HEK293 (cell line): ENCODE measurements around the gene LRP10.
A peak's percentile ranks its signal among the peaks of the same experiment; 100 is the strongest.

Source experiments
- AEBP2 ChIP-seq: fragments of 450-650 bp; formaldehyde crosslinking; IDR thresholded peaks from 2 replicates; pipeline ENCODE4 v1.5.1; 2016; ENCODE audit warnings: missing biosample characterization, missing genetic modification characterization, borderline replicate concordance
- HOXA7 ChIP-seq: sonication (generic); formaldehyde crosslinking; IDR thresholded peaks from 2 replicates; pipeline ENCODE4 v1.8.1; 2022; ENCODE audit warnings: missing genetic modification reagents, borderline replicate concordance
- IKZF3 ChIP-seq: fragments of 450-650 bp; IDR thresholded peaks from 2 replicates; pipeline ENCODE4 v1.5.0; 2018; ENCODE audit warnings: missing biosample characterization, mild to moderate bottlenecking, missing genetic modification characterization, moderate library complexity
- INSM2 ChIP-seq: fragments of 450-650 bp; formaldehyde crosslinking; IDR thresholded peaks from 2 replicates; pipeline ENCODE4 v1.5.1; 2016; ENCODE audit warnings: missing biosample characterization, missing genetic modification characterization
- KLF7 ChIP-seq: fragments of 450-650 bp; formaldehyde crosslinking; IDR thresholded peaks from 2 replicates; pipeline ENCODE4 v1.5.1; 2016; ENCODE audit warnings: missing biosample characterization, missing genetic modification characterization, borderline replicate concordance
- SCRT1 ChIP-seq: fragments of 450-650 bp; formaldehyde crosslinking; IDR thresholded peaks from 2 replicates; pipeline ENCODE4 v1.5.1; 2016; ENCODE audit warnings: missing biosample characterization, missing genetic modification characterization, borderline replicate concordance
- ZBTB6 ChIP-seq: fragments of 450-650 bp; formaldehyde crosslinking; IDR thresholded peaks from 2 replicates; pipeline ENCODE4 v1.5.1; 2017; ENCODE audit warnings: missing biosample characterization, missing genetic modification characterization
- ZFP37 ChIP-seq: fragments of 450-650 bp; formaldehyde crosslinking; IDR thresholded peaks from 2 replicates; pipeline ENCODE4 v1.5.1; 2016; ENCODE audit warnings: missing biosample characterization, missing genetic modification characterization
- ZNF138 ChIP-seq: fragments of 450-650 bp; formaldehyde crosslinking; IDR thresholded peaks from 2 replicates; pipeline ENCODE4 v1.5.1; 2016; ENCODE audit warnings: missing biosample characterization, missing genetic modification characterization, borderline replicate concordance
- ZNF148 ChIP-seq: fragments of 450-650 bp; formaldehyde crosslinking; IDR thresholded peaks from 2 replicates; pipeline ENCODE4 v1.5.0; 2017; ENCODE audit warnings: missing biosample characterization, missing genetic modification characterization, borderline replicate concordance
- ZNF169 ChIP-seq: fragments of 450-650 bp; formaldehyde crosslinking; IDR thresholded peaks from 2 replicates; pipeline ENCODE4 v1.5.1; 2016; ENCODE audit warnings: missing biosample characterization, missing genetic modification characterization
- ZNF19 ChIP-seq: fragments of 450-650 bp; formaldehyde crosslinking; IDR thresholded peaks from 2 replicates; pipeline ENCODE4; 2016; ENCODE audit warnings: missing biosample characterization, missing genetic modification characterization, low read depth
- ZNF211 ChIP-seq: fragments of 450-650 bp; formaldehyde crosslinking; IDR thresholded peaks from 2 replicates; pipeline ENCODE4 v1.5.1; 2016; ENCODE audit warnings: low read depth, missing biosample characterization, missing genetic modification characterization
- ZNF23 ChIP-seq: fragments of 450-650 bp; formaldehyde crosslinking; IDR thresholded peaks from 2 replicates; pipeline ENCODE4 v1.5.1; 2016; ENCODE audit warnings: missing biosample characterization, missing genetic modification characterization, borderline replicate concordance
- ZNF324 ChIP-seq: fragments of 450-650 bp; formaldehyde crosslinking; IDR thresholded peaks from 2 replicates; pipeline ENCODE4 v1.5.1; 2016; ENCODE audit warnings: missing biosample characterization, missing genetic modification characterization
- ZNF341 ChIP-seq: fragments of 450-650 bp; formaldehyde crosslinking; IDR thresholded peaks from 2 replicates; pipeline ENCODE4; 2016; ENCODE audit warnings: low read depth, missing biosample characterization, missing genetic modification characterization
- ZNF362 ChIP-seq: fragments of 450-650 bp; formaldehyde crosslinking; IDR thresholded peaks from 2 replicates; pipeline ENCODE4 v1.5.1; 2016; ENCODE audit warnings: missing biosample characterization, missing genetic modification characterization
- ZNF391 ChIP-seq: fragments of 450-650 bp; formaldehyde crosslinking; IDR thresholded peaks from 2 replicates; pipeline ENCODE4 v1.5.1; 2016; ENCODE audit warnings: low read depth, missing biosample characterization, missing genetic modification characterization, borderline replicate concordance
- ZNF423 ChIP-seq: fragments of 450-650 bp; formaldehyde crosslinking; IDR thresholded peaks from 2 replicates; pipeline ENCODE4 v1.5.1; 2016; ENCODE audit warnings: missing biosample characterization, missing genetic modification characterization
- ZNF449 ChIP-seq: fragments of 450-650 bp; formaldehyde crosslinking; IDR thresholded peaks from 2 replicates; pipeline ENCODE4 v1.5.1; 2017; ENCODE audit warnings: missing biosample characterization, mild to moderate bottlenecking, missing genetic modification characterization, moderate library complexity
- ZNF558 ChIP-seq: fragments of 450-650 bp; formaldehyde crosslinking; IDR thresholded peaks from 2 replicates; pipeline ENCODE4 v1.5.1; 2016; ENCODE audit warnings: missing biosample characterization, missing genetic modification characterization
- ZNF629 ChIP-seq: fragments of 450-650 bp; formaldehyde crosslinking; IDR thresholded peaks from 2 replicates; pipeline ENCODE4 v1.5.1; 2017; ENCODE audit warnings: missing biosample characterization, missing genetic modification characterization
- ZNF658 ChIP-seq: fragments of 450-650 bp; formaldehyde crosslinking; IDR thresholded peaks from 2 replicates; pipeline ENCODE4; 2016; ENCODE audit warnings: missing biosample characterization, missing genetic modification characterization
- ZNF664 ChIP-seq: fragments of 450-650 bp; formaldehyde crosslinking; IDR thresholded peaks from 2 replicates; pipeline ENCODE4 v1.5.1; 2016; ENCODE audit warnings: missing biosample characterization, missing genetic modification characterization
- ZNF677 ChIP-seq: fragments of 450-650 bp; IDR thresholded peaks from 2 replicates; pipeline ENCODE4 v1.5.0; 2018; ENCODE audit warnings: missing biosample characterization, mild to moderate bottlenecking, missing genetic modification characterization, moderate library complexity
- ZNF747 ChIP-seq: fragments of 450-650 bp; formaldehyde crosslinking; IDR thresholded peaks from 2 replicates; pipeline ENCODE4 v1.5.1; 2016; ENCODE audit warnings: missing biosample characterization, missing genetic modification characterization
- ZNF777 ChIP-seq: fragments of 450-650 bp; formaldehyde crosslinking; IDR thresholded peaks from 2 replicates; pipeline ENCODE4 v1.5.1; 2017; ENCODE audit warnings: missing biosample characterization, missing genetic modification characterization, borderline replicate concordance
- ZNF785 ChIP-seq: fragments of 450-650 bp; formaldehyde crosslinking; IDR thresholded peaks from 2 replicates; pipeline ENCODE4 v1.5.1; 2016; ENCODE audit warnings: missing biosample characterization, missing genetic modification characterization
- ZSCAN16 ChIP-seq: fragments of 450-650 bp; formaldehyde crosslinking; IDR thresholded peaks from 2 replicates; pipeline ENCODE4 v1.5.1; 2016; ENCODE audit warnings: missing biosample characterization, missing genetic modification characterization
- ZXDB ChIP-seq: fragments of 450-650 bp; formaldehyde crosslinking; IDR thresholded peaks from 2 replicates; pipeline ENCODE4 v1.5.1; 2016; ENCODE audit warnings: missing biosample characterization, missing genetic modification characterization

The LRP10 gene

GRCh38 chr14:22871224-22872032 lies at the start of gene LRP10 (continued):
- no peak for TF ChIP-seq ZNF777
- no peak for TF ChIP-seq ZNF558 (tag by site-specific recombination)
- TF ChIP-seq ZNF23 (tag by site-specific recombination), result no peak
- TF ChIP-seq ZNF785, result no peak
- no peak for TF ChIP-seq AEBP2
- TF ChIP-seq ZNF19, result no peak
- TF ChIP-seq ZNF138 (tag by site-specific recombination), result no peak
- peak; percentile 84 for TF ChIP-seq ZNF629 (tag by site-specific recombination)
- peak; percentile 79; the same call in 1 of the 2 replicates for TF ChIP-seq ZXDB
- TF ChIP-seq ZNF148, result no peak
- TF ChIP-seq IKZF3 (tag by site-specific recombination), result 0 out of 2 replicates have a peak, but pooled peaks have one; percentile 46
- no peak for TF ChIP-seq ZNF391 (tag by site-specific recombination)
- peak; percentile 11; the same call in 1 of the 2 replicates for TF ChIP-seq INSM2
- TF ChIP-seq ZNF169, result no peak
- TF ChIP-seq ZNF747 (tag by site-specific recombination), result no peak
- TF ChIP-seq ZNF423 (tag by site-specific recombination), result no peak; the same call in 1 of the 2 replicates
- no peak for TF ChIP-seq ZBTB6 (tag by site-specific recombination)
- TF ChIP-seq ZFP37 (tag by site-specific recombination), result no peak
- no peak for TF ChIP-seq ZNF677 (tag by site-specific recombination)
- no peak for TF ChIP-seq ZNF658
- TF ChIP-seq SCRT1 (tag by site-specific recombination), result no peak
- no peak for TF ChIP-seq ZNF362
- TF ChIP-seq ZNF664 (tag by site-specific recombination), result no peak
- 0 out of 2 replicates have a peak, but pooled peaks have one; percentile 19 for TF ChIP-seq KLF7 (tag by site-specific recombination)
- peak; percentile 46 for TF ChIP-seq ZNF341 (tag by site-specific recombination)
- TF ChIP-seq ZNF324 (tag by site-specific recombination), result no peak; the same call in 1 of the 2 replicates
- no peak for TF ChIP-seq ZSCAN16 (tag by site-specific recombination)
- no peak for TF ChIP-seq ZNF211 (tag by site-specific recombination)
- TF ChIP-seq HOXA7, result no peak
- no peak; the same call in 1 of the 2 replicates for TF ChIP-seq ZNF449 (tag by site-specific recombination)
